Measurements from ENCODE around the gene PRAMEF25. TPM values are rescaled to one million over a fixed set of nuclear protein-coding genes. Genes with fewer than 3 reads are reported as not detected.
"Not testable (repeated sequence)": the region's sequence is repeated elsewhere in the genome, so short reads cannot be mapped to it uniquely, and the experiment has no call there.

PRAMEF25 gene
- total RNA-seq: not detected in 2 replicates

DNA sequence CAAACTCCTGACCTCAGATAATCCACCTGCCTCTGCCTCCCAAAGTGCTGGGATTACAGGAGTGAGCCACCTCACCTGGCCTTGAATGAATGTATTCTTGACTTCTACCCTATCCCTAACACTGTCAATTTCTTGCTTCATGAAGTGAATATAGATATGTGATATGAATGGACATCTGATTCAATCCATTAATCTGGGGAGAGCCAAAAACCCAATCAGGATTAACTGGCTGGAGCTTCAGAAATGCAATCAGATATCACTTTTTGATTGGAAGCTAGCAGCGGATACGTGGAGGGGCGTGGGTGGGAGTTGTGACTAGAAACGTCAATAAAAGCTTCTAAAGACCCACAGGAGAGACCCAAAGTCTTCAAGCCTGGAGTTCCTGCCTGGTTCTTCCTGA is at the start of gene PRAMEF25:
PRAMEF25 (plus strand) TSS at position 301 of the 400 bp plus-strand sequence. CDS start 2,920 bp downstream, outside the sequence.
- not testable (repeated sequence) for H3K36me3 ChIP-seq (ENCODE audit: control insufficient read depth, insufficient read depth, low read length); DNase-seq (ENCODE audit: low read depth); H3K27me3 ChIP-seq (ENCODE audit: control insufficient read depth, insufficient read depth, low read length); H3K4me3 ChIP-seq (ENCODE audit: low read depth, low read length)

DNA sequence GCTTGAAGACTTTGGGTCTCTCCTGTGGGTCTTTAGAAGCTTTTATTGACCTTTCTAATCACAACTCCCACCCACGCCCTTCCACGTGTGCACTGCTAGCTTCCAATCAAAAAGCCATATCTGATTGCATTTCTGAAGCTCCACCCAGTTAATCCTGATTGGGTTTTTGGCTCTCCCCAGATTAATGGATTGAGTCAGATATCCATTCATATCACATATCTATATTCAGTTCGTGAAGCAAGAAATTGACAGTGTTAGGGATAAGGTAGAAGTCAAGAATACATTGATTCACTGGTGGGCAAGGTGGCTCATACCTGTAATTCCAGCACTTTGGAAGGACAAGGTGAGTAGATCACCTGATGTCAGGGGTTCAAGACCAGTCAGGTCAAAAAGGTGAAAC is 14.1 kb upstream of the PRAMEF25 start, which contains the start of gene PRAMEF27:
PRAMEF27 (minus strand) TSS at position 101 of the 400 bp plus-strand sequence. CDS start 2,916 bp downstream, outside the sequence.
- not testable (repeated sequence) for DNase-seq (ENCODE audit: low read depth); H3K27me3 ChIP-seq (ENCODE audit: control insufficient read depth, insufficient read depth, low read length); H3K36me3 ChIP-seq (ENCODE audit: control insufficient read depth, insufficient read depth, low read length); H3K4me3 ChIP-seq (ENCODE audit: low read depth, low read length)

GRCh38 chr1:13116754-13117153 is 46.2 kb downstream of the PRAMEF25 start, which contains the start of gene HNRNPCL2:
Gene HNRNPCL2, minus strand, starts transcription at chr1:13116854. Its CDS starts 454 bp downstream, at chr1:13116400.
- not testable (repeated sequence) for H3K36me3 ChIP-seq (ENCODE audit: control insufficient read depth, insufficient read depth, low read length); H3K27me3 ChIP-seq (ENCODE audit: control insufficient read depth, insufficient read depth, low read length); H3K4me3 ChIP-seq (ENCODE audit: low read depth, low read length); DNase-seq (ENCODE audit: low read depth)

Other genes starting within 250 kb of the PRAMEF25 start
- gene PRAMEF11, start 239.4 kb upstream of the PRAMEF25 start, total RNA-seq: not detected in 2 replicates
- gene HNRNPCL1, start 222.1 kb upstream of the PRAMEF25 start, total RNA-seq: not detected in 2 replicates
- not detected in 2 replicates for gene PRAMEF2, start 213.7 kb upstream of the PRAMEF25 start, total RNA-seq
- gene PRAMEF4, start 184.6 kb upstream of the PRAMEF25 start, total RNA-seq: not detected in 2 replicates
- not detected in 2 replicates for gene PRAMEF10, start 172.5 kb upstream of the PRAMEF25 start, total RNA-seq
- 0.08 TPM in 1 of 2 replicates, not detected in the other for gene PRAMEF7, start 154.2 kb upstream of the PRAMEF25 start, total RNA-seq
- gene PRAMEF6, start 123.2 kb upstream of the PRAMEF25 start, total RNA-seq: not detected in 2 replicates
- not detected in 2 replicates for gene PRAMEF27, start 14.2 kb upstream of the PRAMEF25 start, total RNA-seq
- gene HNRNPCL3, start 10.0 kb upstream of the PRAMEF25 start, total RNA-seq: not detected in 2 replicates
- not detected in 2 replicates for gene HNRNPCL2, start 46.1 kb downstream of the PRAMEF25 start, total RNA-seq
- gene PRAMEF26, start 85.2 kb downstream of the PRAMEF25 start, total RNA-seq: not detected in 2 replicates
- gene HNRNPCL4, start 94.9 kb downstream of the PRAMEF25 start, total RNA-seq: not detected in 2 replicates
- gene PRAMEF9, start 101.1 kb downstream of the PRAMEF25 start, total RNA-seq: not detected in 2 replicates
- not detected in 2 replicates for gene PRAMEF13, start 130.6 kb downstream of the PRAMEF25 start, total RNA-seq
- not detected in 2 replicates for gene PRAMEF18, start 155.4 kb downstream of the PRAMEF25 start, total RNA-seq
- gene PRAMEF5, start 183.4 kb downstream of the PRAMEF25 start, total RNA-seq: not detected in 2 replicates
- gene PRAMEF8, start 214.4 kb downstream of the PRAMEF25 start, total RNA-seq: not detected in 2 replicates
- gene PRAMEF33, start 232.8 kb downstream of the PRAMEF25 start, total RNA-seq: not detected in 2 replicates
- gene PRAMEF15, start 244.8 kb downstream of the PRAMEF25 start, total RNA-seq: not detected in 2 replicates

Data from kidney epithelial cell (primary cell).